HEK293 (cell line): ENCODE data around the gene AOAH.

Experiments
- EGR2 ChIP-seq: fragments of 450-650 bp; formaldehyde crosslinking; IDR thresholded peaks from 2 replicates; pipeline ENCODE4 v1.5.1; 2016; ENCODE audit warnings: low read depth, missing biosample characterization, missing genetic modification characterization
- MYNN ChIP-seq: fragments of 450-650 bp; formaldehyde crosslinking; IDR thresholded peaks from 2 replicates; pipeline ENCODE4 v1.5.1; 2016; ENCODE audit warnings: missing biosample characterization, missing genetic modification characterization, borderline replicate concordance
- TCF7L2 ChIP-seq: IDR thresholded peaks from 2 replicates; pipeline ENCODE4 v1.6.1; 2011; ENCODE audit warnings: low read depth, mild to moderate bottlenecking, inconsistent platforms, low read length, moderate library complexity, borderline replicate concordance
- ZNF214 ChIP-seq: fragments of 450-650 bp; formaldehyde crosslinking; IDR thresholded peaks from 2 replicates; pipeline ENCODE4 v1.5.1; 2017; ENCODE audit warnings: missing biosample characterization, mild to moderate bottlenecking, missing genetic modification characterization, borderline replicate concordance
- TF ChIP-seq, protein P1 (sequence below): fragments of 450-650 bp; formaldehyde crosslinking; IDR thresholded peaks from 2 replicates; pipeline ENCODE4 v1.5.1; 2016; ENCODE audit warnings: missing biosample characterization, missing genetic modification characterization
- TF ChIP-seq, protein P2 (sequence below): sonication (generic); formaldehyde crosslinking; IDR thresholded peaks from 2 replicates; pipeline ENCODE4 v1.8.1; 2022; ENCODE audit warnings: mild to moderate bottlenecking, moderate library complexity, missing genetic modification reagents
- TF ChIP-seq, protein P3 (sequence below): fragments of 450-650 bp; formaldehyde crosslinking; IDR thresholded peaks from 2 replicates; pipeline ENCODE4 v1.5.1; 2016; ENCODE audit warnings: missing biosample characterization, missing genetic modification characterization

DNA sequence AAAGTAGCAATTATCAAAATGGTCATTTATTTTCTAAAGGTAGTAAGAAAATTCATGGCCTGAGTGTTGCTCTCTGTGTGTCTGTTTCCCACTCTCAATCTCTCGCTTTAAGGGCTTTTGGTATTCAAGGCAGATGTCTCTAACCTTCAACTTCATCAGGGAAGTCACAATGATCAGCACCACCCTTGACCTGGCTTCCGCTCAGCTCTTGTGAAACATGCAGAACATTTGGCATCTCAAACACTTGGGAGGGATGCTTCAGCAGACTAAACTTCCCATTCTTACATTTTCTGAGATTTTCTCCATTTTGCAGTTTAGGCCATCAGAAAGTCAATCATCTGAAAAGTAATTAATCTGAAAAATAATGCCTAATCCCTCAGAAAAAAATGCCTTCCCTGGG, 129.8 kb downstream of the AOAH start:
- TF ChIP-seq, protein P1, sequence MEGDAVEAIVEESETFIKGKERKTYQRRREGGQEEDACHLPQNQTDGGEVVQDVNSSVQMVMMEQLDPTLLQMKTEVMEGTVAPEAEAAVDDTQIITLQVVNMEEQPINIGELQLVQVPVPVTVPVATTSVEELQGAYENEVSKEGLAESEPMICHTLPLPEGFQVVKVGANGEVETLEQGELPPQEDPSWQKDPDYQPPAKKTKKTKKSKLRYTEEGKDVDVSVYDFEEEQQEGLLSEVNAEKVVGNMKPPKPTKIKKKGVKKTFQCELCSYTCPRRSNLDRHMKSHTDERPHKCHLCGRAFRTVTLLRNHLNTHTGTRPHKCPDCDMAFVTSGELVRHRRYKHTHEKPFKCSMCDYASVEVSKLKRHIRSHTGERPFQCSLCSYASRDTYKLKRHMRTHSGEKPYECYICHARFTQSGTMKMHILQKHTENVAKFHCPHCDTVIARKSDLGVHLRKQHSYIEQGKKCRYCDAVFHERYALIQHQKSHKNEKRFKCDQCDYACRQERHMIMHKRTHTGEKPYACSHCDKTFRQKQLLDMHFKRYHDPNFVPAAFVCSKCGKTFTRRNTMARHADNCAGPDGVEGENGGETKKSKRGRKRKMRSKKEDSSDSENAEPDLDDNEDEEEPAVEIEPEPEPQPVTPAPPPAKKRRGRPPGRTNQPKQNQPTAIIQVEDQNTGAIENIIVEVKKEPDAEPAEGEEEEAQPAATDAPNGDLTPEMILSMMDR (tag by site-specific recombination) = no peak
- TF ChIP-seq TCF7L2 (no peak), EGR2 (tag by site-specific recombination) (no peak), ZNF214 (no peak), MYNN (no peak)
- TF ChIP-seq, protein P2, sequence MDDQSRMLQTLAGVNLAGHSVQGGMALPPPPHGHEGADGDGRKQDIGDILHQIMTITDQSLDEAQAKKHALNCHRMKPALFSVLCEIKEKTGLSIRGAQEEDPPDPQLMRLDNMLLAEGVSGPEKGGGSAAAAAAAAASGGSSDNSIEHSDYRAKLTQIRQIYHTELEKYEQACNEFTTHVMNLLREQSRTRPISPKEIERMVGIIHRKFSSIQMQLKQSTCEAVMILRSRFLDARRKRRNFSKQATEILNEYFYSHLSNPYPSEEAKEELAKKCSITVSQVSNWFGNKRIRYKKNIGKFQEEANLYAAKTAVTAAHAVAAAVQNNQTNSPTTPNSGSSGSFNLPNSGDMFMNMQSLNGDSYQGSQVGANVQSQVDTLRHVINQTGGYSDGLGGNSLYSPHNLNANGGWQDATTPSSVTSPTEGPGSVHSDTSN (CRISPR knock-in tag) = no peak
- TF ChIP-seq, protein P3, sequence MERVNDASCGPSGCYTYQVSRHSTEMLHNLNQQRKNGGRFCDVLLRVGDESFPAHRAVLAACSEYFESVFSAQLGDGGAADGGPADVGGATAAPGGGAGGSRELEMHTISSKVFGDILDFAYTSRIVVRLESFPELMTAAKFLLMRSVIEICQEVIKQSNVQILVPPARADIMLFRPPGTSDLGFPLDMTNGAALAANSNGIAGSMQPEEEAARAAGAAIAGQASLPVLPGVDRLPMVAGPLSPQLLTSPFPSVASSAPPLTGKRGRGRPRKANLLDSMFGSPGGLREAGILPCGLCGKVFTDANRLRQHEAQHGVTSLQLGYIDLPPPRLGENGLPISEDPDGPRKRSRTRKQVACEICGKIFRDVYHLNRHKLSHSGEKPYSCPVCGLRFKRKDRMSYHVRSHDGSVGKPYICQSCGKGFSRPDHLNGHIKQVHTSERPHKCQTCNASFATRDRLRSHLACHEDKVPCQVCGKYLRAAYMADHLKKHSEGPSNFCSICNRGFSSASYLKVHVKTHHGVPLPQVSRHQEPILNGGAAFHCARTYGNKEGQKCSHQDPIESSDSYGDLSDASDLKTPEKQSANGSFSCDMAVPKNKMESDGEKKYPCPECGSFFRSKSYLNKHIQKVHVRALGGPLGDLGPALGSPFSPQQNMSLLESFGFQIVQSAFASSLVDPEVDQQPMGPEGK (tag by site-specific recombination) = no peak
